ENCODE results near the gene SGIP1. TPM values are rescaled to one million over a fixed set of nuclear protein-coding genes. Genes with fewer than 3 reads are reported as not detected.

The SGIP1 gene
- total and polyA plus RNA-seq, 2 donors (not counting 3 experiments of a cell fraction or from before 2014, with no cell fraction given) = 30.9 to 68.9 TPM

GRCh38 chr1:66624412-66625060 is 90.6 kb downstream of the SGIP1 start:
- peak overlapping the region; percentile 54 for H3K9ac ChIP-seq (replicated peaks; ENCODE audit: extremely low read depth, insufficient read depth, low read length)
- peaks cover 0 to 2% of the 10 kb centered on the region in 2 experiments for H3K36me3 ChIP-seq (ENCODE audit: control insufficient read depth in 2 of 2, extremely low read depth in 1 of 2, insufficient read depth in 2 of 2, low read length in 2 of 2)
- ChIA-PET POLR2A (no interaction called here), CTCF (interaction anchor here (1.0 to 1.4 kb wide), 2 partner anchors 102 to 121 kb away, joined by 3 to 8 read pairs; no protein-coding TSS in a partner anchor)
- H3K27ac ChIP-seq (ENCODE audit: insufficient read depth, low read depth, low read length) = peak overlapping the region; percentile 85
- intact Hi-C loops (cut with micrococcal nuclease) = loop anchor here (1.0 to 5.0 kb wide), 2 partner anchors 60 to 103 kb away; no protein-coding TSS in a partner anchor
- peaks cover 23% of the 10 kb centered on the region for H3K4me1 ChIP-seq (ENCODE audit: control insufficient read depth, extremely low read depth, insufficient read depth, low read length)
- H3K27me3 ChIP-seq (ENCODE audit: control insufficient read depth in 2 of 2, insufficient read depth in 2 of 2, low read length in 2 of 2) = no peaks in the 10 kb centered on the region
- FAIRE-seq (peak; percentile 24), DNase-seq (ENCODE audit: low read depth, low spot score) (peak; percentile 74)
- dilution Hi-C loops (cut with MboI; ENCODE audit: extremely low pct_ligation_motif_present, low sequenced_read_pairs) = no loop called here
- H3K9me1 ChIP-seq (replicated peaks; ENCODE audit: control insufficient read depth, extremely low read depth, insufficient read depth, low read length) = no peaks in the 10 kb centered on the region
- H2AFZ ChIP-seq (ENCODE audit: low read depth, low read length) = no peak overlapping the region
- H3K4me2 ChIP-seq (ENCODE audit: insufficient read depth, low read length) = peak overlapping the region; percentile 57
- no peaks in the 10 kb centered on the region for H3K79me2 ChIP-seq (ENCODE audit: control insufficient read depth, insufficient read depth, low read length)
- TSS peak; percentile 20 for BruUV-seq (replicated peaks)
- no peaks in the 10 kb centered on the region for H4K20me1 ChIP-seq (replicated peaks; ENCODE audit: control insufficient read depth, extremely low read depth, insufficient read depth, low read length)
- H3K9me3 ChIP-seq (replicated peaks; ENCODE audit: control insufficient read depth, insufficient read depth, low read length) = no peaks in the 10 kb centered on the region
- peak overlapping the region in 1 of 3 experiments; percentile 15 for H3K4me3 ChIP-seq (replicated peaks in 1 of 3; ENCODE audit: insufficient read depth in 1 of 3, low read depth in 1 of 3, low read length in 3 of 3)
- TF ChIP-seq MYC (IDR thresholded peaks at IDR 0.05; ENCODE audit: low read depth, low read length) (no peak), GATA2 (IDR thresholded peaks at IDR 0.05; ENCODE audit: insufficient read depth, insufficient read length, low read depth, low read length) (no peak), JUN (IDR thresholded peaks at IDR 0.05; ENCODE audit: borderline replicate concordance, insufficient read depth, insufficient read length, low read depth) (peak; percentile 72), FOS (IDR thresholded peaks at IDR 0.05; ENCODE audit: borderline replicate concordance, insufficient read depth, low read length) (peak; percentile 76)

GRCh38 chr1:66626261-66626660 is 92.3 kb downstream of the SGIP1 start:
- DNase-seq (ENCODE audit: low read depth, low spot score) (no peak), FAIRE-seq (no peak)
- H3K9me3 ChIP-seq (replicated peaks; ENCODE audit: control insufficient read depth, insufficient read depth, low read length) = no peaks in the 10 kb centered on the region
- CTCF ChIA-PET = no interaction called here
- no peak overlapping the region for H3K27ac ChIP-seq (ENCODE audit: insufficient read depth, low read depth, low read length)
- no peak overlapping the region for H3K4me3 ChIP-seq (replicated peaks in 1 of 3; ENCODE audit: insufficient read depth in 1 of 3, low read depth in 1 of 3, low read length in 3 of 3)
- H3K4me1 ChIP-seq (ENCODE audit: control insufficient read depth, extremely low read depth, insufficient read depth, low read length) = peaks cover 23% of the 10 kb centered on the region
- BruUV-seq (replicated peaks) = no TSS peak
- POLR2A ChIA-PET = no interaction called here
- no peaks in the 10 kb centered on the region for H4K20me1 ChIP-seq (replicated peaks; ENCODE audit: control insufficient read depth, extremely low read depth, insufficient read depth, low read length)
- H3K27me3 ChIP-seq (ENCODE audit: control insufficient read depth in 2 of 2, insufficient read depth in 2 of 2, low read length in 2 of 2) = no peaks in the 10 kb centered on the region
- dilution Hi-C loops (cut with MboI; ENCODE audit: extremely low pct_ligation_motif_present, low sequenced_read_pairs) = no loop called here
- no peak overlapping the region for H3K9ac ChIP-seq (replicated peaks; ENCODE audit: extremely low read depth, insufficient read depth, low read length)
- intact Hi-C loops (cut with micrococcal nuclease) = no loop called here
- no peak overlapping the region for H3K4me2 ChIP-seq (ENCODE audit: insufficient read depth, low read length)
- H3K9me1 ChIP-seq (replicated peaks; ENCODE audit: control insufficient read depth, extremely low read depth, insufficient read depth, low read length) = no peaks in the 10 kb centered on the region
- H2AFZ ChIP-seq (ENCODE audit: low read depth, low read length) = no peak overlapping the region
- H3K36me3 ChIP-seq (ENCODE audit: control insufficient read depth in 2 of 2, extremely low read depth in 1 of 2, insufficient read depth in 2 of 2, low read length in 2 of 2) = peaks cover 0 to 2% of the 10 kb centered on the region in 2 experiments
- no peaks in the 10 kb centered on the region for H3K79me2 ChIP-seq (ENCODE audit: control insufficient read depth, insufficient read depth, low read length)
- TF ChIP-seq MYC (IDR thresholded peaks at IDR 0.05; ENCODE audit: low read depth, low read length) (no peak), CTCF (IDR thresholded peaks at IDR 0.05; ENCODE audit: extremely low read depth in 1 of 2, insufficient read depth in 1 of 2, low read depth in 1 of 2, low read length in 2 of 2) (no peak), POLR2A (IDR thresholded peaks at IDR 0.05; ENCODE audit: low read depth, low read length) (no peak), GATA2 (IDR thresholded peaks at IDR 0.05; ENCODE audit: insufficient read depth, insufficient read length, low read depth, low read length) (no peak), JUN (IDR thresholded peaks at IDR 0.05; ENCODE audit: borderline replicate concordance, insufficient read depth, insufficient read length, low read depth) (no peak), MAX (IDR thresholded peaks at IDR 0.05; ENCODE audit: insufficient read depth, insufficient read length) (no peak), FOS (IDR thresholded peaks at IDR 0.05; ENCODE audit: borderline replicate concordance, insufficient read depth, low read length) (no peak), POLR2AphosphoS5 (IDR thresholded peaks at IDR 0.05; ENCODE audit: insufficient read depth, low read depth, low read length) (no peak), EZH2 (IDR thresholded peaks at IDR 0.05; ENCODE audit: borderline replicate concordance, low read depth, low read length, severe bottlenecking) (no peak)
